ENCODE data around the gene ELFN2. TPM values are rescaled to one million over a fixed set of nuclear protein-coding genes. Genes with fewer than 3 reads are reported as not detected.

The ELFN2 gene
- total RNA-seq, 2 donors from 2014 or later = not detected

GRCh38 chr22:37319469-37319868 is 107.8 kb downstream of the ELFN2 start:
- no peak overlapping the region for H3K27ac ChIP-seq
- no peak for TF ChIP-seq CTCF (IDR thresholded peaks at IDR 0.05)
- no peak for DNase-seq (ENCODE audit: low spot score)
- H3K36me3 ChIP-seq = no peaks in the 10 kb centered on the region
- no peak overlapping the region for H3K4me3 ChIP-seq
- peaks cover 0 to under 1% of the 10 kb centered on the region in 2 donors for H3K4me1 ChIP-seq
- H3K9me3 ChIP-seq = no peaks in the 10 kb centered on the region
- peaks cover 0 to 1% of the 10 kb centered on the region in 2 donors for H3K27me3 ChIP-seq

GRCh38 chr22:37318364-37319109 is 108.7 kb downstream of the ELFN2 start:
- Histone ChIP-seq H3K36me3 (no peaks in the 10 kb centered on the region), H3K4me3 (no peak overlapping the region), H3K27me3 (no peaks in the 10 kb centered on the region), H3K27ac (no peak overlapping the region), H3K9me3 (no peaks in the 10 kb centered on the region), H3K4me1 (no peaks in the 10 kb centered on the region)
- no peak for TF ChIP-seq CTCF (IDR thresholded peaks at IDR 0.05)
- no peak for DNase-seq (ENCODE audit: low spot score)

Other genes starting within 250 kb of the ELFN2 start
- 1 to 10 TPM; 1.6 to 2.2 TPM for gene C1QTNF6, start 239.2 kb downstream of the ELFN2 start, total RNA-seq
- gene SSTR3, start 215.0 kb downstream of the ELFN2 start, total RNA-seq = not detected
- gene RAC2, start 183.2 kb downstream of the ELFN2 start, total RNA-seq = 10 to 100 TPM in 1 of 2 donors, 1 to 10 TPM in 1; 2.9 to 10.3 TPM
- gene CYTH4, start 145.0 kb downstream of the ELFN2 start, total RNA-seq = 1 to 10 TPM; 1.5 to 5.9 TPM
- gene MFNG, start 58.9 kb upstream of the ELFN2 start, total RNA-seq = 10 to 100 TPM in 1 of 2 donors, 1 to 10 TPM in 1; 9.9 to 19.5 TPM
- 1 to 10 TPM; 4.2 to 5.8 TPM for gene CARD10, start 91.9 kb upstream of the ELFN2 start, total RNA-seq
- 10 to 100 TPM; 20.7 to 34.8 TPM for gene CDC42EP1, start 133.0 kb upstream of the ELFN2 start, total RNA-seq
- not detected for gene LGALS2, start 152.6 kb upstream of the ELFN2 start, total RNA-seq
- 10 to 100 TPM; 17.7 to 29.0 TPM for gene GGA1, start 181.4 kb upstream of the ELFN2 start, total RNA-seq
- 1 to 10 TPM; 1.5 to 4.0 TPM for gene SH3BP1, start 212.2 kb upstream of the ELFN2 start, total RNA-seq
- gene PDXP, start 231.2 kb upstream of the ELFN2 start, total RNA-seq = 10 to 100 TPM; 15.7 to 32.0 TPM
- gene LGALS1, start 248.2 kb upstream of the ELFN2 start, total RNA-seq = 1,000 to 10,000 TPM in 1 of 2 donors, 100 to 1,000 TPM in 1; 584 to 1,958 TPM

Data from right atrium auricular region (tissue), 2 donors.